GM12865 (cell line): Measurements from ENCODE around the gene ERI3.

Experiments used
- DNase-seq: peaks from one replicate; pipeline ENCODE4 v3.0.0; 2010; ENCODE audit warnings: low read depth
- H3K4me3 ChIP-seq: 2 replicates; pipeline ENCODE4 v1.5.1; 2011; ENCODE audit warnings: mild to moderate bottlenecking, low read depth, low read length, control low read depth
- CTCF ChIP-seq: IDR thresholded peaks from 2 replicates; pipeline ENCODE4 v1.5.1; 2011; ENCODE audit warnings: low read length, control low read depth, low read depth, inconsistent platforms; ENCODE audit not compliant: insufficient read depth; ENCODE audit errors: missing control alignments

The ERI3 gene

GRCh38 chr1:44270686-44271628 is 84.1 kb downstream of the ERI3 start:
- no peak overlapping the region for H3K4me3 ChIP-seq
- DNase-seq, result no peak
- no peak for TF ChIP-seq CTCF

GRCh38 chr1:44268054-44268453 is 87.0 kb downstream of the ERI3 start:
- no peak overlapping the region for H3K4me3 ChIP-seq
- no peak for DNase-seq
- no peak for TF ChIP-seq CTCF

GRCh38 chr1:44267438-44267837 is 87.6 kb downstream of the ERI3 start:
- TF ChIP-seq CTCF, result no peak
- H3K4me3 ChIP-seq, result no peak overlapping the region
- no peak for DNase-seq

- no peak overlapping the region for H3K4me3 ChIP-seq
- TF ChIP-seq CTCF, result no peak
- DNase-seq, result no peak
Observed at GRCh38 chr1:44266400-44267344, 88.4 kb downstream of the ERI3 start.

GRCh38 chr1:44265656-44266358 is 89.2 kb downstream of the ERI3 start:
- DNase-seq, result no peak
- H3K4me3 ChIP-seq, result no peak overlapping the region
- TF ChIP-seq CTCF, result no peak

GRCh38 chr1:44264451-44264771 is 90.6 kb downstream of the ERI3 start:
- no peak for TF ChIP-seq CTCF
- no peak overlapping the region for H3K4me3 ChIP-seq

More at GRCh38 chr1:44264451-44264771, 90.6 kb downstream of the ERI3 start:
- DNase-seq, result no peak
